Epithelial cell of proximal tubule (primary cell): ENCODE measurements around the gene FAT1. TPM values are rescaled to one million over a fixed set of nuclear protein-coding genes. Genes with fewer than 3 reads are reported as not detected.
"Not testable (repeated sequence)": the region's sequence is repeated elsewhere in the genome, so short reads cannot be mapped to it uniquely, and the experiment has no call there.

Experiments
- DNase-seq: peaks from one replicate; pipeline ENCODE4 v3.0.0-alpha.2; 2011; ENCODE audit warnings: low read depth
- H3K4me3 ChIP-seq: 2 replicates; pipeline ENCODE4 v1.5.1; 2011; ENCODE audit warnings: low read depth, mild to moderate bottlenecking, low read length
- CTCF ChIP-seq: conservative IDR thresholded peaks from 2 replicates; pipeline ENCODE4 v1.5.1; 2012; ENCODE audit warnings: low read depth, mild to moderate bottlenecking, low read length
- total RNA-seq: library from RNA; depleted of rRNA; stranded (reverse); fragments of >200 nt; gene quantifications from 2 replicates; pipeline ENCODE4 v1.2.3, GENCODE V29; 2015

FAT1 gene
- total RNA-seq, 1 donor from 2014 or later, result 178 TPM

- no peak for DNase-seq
- peak overlapping the region; percentile 19 for H3K4me3 ChIP-seq
- no peak for TF ChIP-seq CTCF
Measured at GRCh38 chr4:186666252-186666651, 57.4 kb downstream of the FAT1 start.

GRCh38 chr4:186660403-186660802, 63.3 kb downstream of the FAT1 start:
- DNase-seq, result no peak
- H3K4me3 ChIP-seq, result no peak overlapping the region
- TF ChIP-seq CTCF, result no peak

GRCh38 chr4:186659935-186660334, 63.7 kb downstream of the FAT1 start:
- no peak for TF ChIP-seq CTCF
- H3K4me3 ChIP-seq, result no peak overlapping the region
- no peak for DNase-seq

- H3K4me3 ChIP-seq, DNase-seq: not testable (repeated sequence)
Measured at GRCh38 chr4:186659456-186659855, 64.2 kb downstream of the FAT1 start.

- H3K4me3 ChIP-seq, result no peak overlapping the region
- no peak for TF ChIP-seq CTCF
- DNase-seq, result no peak
Measured at GRCh38 chr4:186658657-186659056, 65.0 kb downstream of the FAT1 start.

- no peak for DNase-seq
- TF ChIP-seq CTCF, result no peak
- no peak overlapping the region for H3K4me3 ChIP-seq
Measured at GRCh38 chr4:186657764-186658163, 65.9 kb downstream of the FAT1 start.

- no peak for TF ChIP-seq CTCF
- no peak for DNase-seq
- H3K4me3 ChIP-seq, result no peak overlapping the region
Measured at GRCh38 chr4:186653969-186654368, 69.7 kb downstream of the FAT1 start.

- H3K4me3 ChIP-seq, result no peak overlapping the region
- TF ChIP-seq CTCF, result no peak
- no peak for DNase-seq
Measured at GRCh38 chr4:186651624-186652023, 72.0 kb downstream of the FAT1 start.
